Rectal smooth muscle tissue (tissue), 1 donor: ENCODE measurements around the gene APOBEC3G.

ENCODE experiments used
- H3K27ac ChIP-seq: one replicate; pipeline ENCODE4 v1.7.0; 2013; ENCODE audit warnings: low read depth, low read length, inconsistent platforms
- H3K27me3 ChIP-seq: one replicate; pipeline ENCODE4 v1.7.0; 2013; ENCODE audit warnings: low read length; ENCODE audit not compliant: control insufficient read depth, insufficient read depth
- H3K36me3 ChIP-seq: one replicate; pipeline ENCODE4 v1.7.0; 2013; ENCODE audit warnings: low read length; ENCODE audit not compliant: control insufficient read depth, insufficient read depth
- H3K4me1 ChIP-seq: one replicate; pipeline ENCODE4 v1.7.0; 2013; ENCODE audit warnings: low read length; ENCODE audit not compliant: control insufficient read depth, insufficient read depth
- H3K4me3 ChIP-seq: one replicate; pipeline ENCODE4 v1.7.0; 2013; ENCODE audit warnings: low read length
- H3K9ac ChIP-seq: one replicate; pipeline ENCODE4 v1.7.0; 2013; ENCODE audit warnings: low read length

The APOBEC3G gene

DNA sequence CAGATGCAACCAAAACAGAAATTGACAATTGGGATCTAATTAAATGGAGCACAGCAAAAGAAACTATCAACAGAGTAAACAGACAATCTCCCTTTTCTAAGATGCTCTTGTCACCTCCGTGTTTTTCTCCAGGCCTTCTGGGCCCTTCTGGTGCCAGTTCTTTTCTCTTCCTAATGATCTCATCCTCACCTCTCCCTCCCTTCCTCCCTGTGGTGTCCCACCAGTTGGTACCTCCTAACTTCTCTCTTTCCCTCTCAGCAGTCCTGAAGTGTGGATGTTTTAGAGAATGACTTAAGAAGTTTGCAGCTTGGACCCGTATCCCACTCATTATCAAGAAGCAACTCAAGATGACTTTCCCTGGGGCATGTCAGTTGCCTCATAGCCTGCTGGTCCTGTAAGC is 26.4 kb downstream of the APOBEC3G start:
- Histone ChIP-seq H3K4me3 (no peak overlapping the region), H3K27me3 (no peaks in the 10 kb centered on the region), H3K36me3 (no peaks in the 10 kb centered on the region), H3K9ac (no peak overlapping the region), H3K4me1 (no peaks in the 10 kb centered on the region), H3K27ac (no peak overlapping the region)

GRCh38 chr22:39106326-39106725 is 29.3 kb downstream of the APOBEC3G start:
- no peaks in the 10 kb centered on the region for H3K36me3 ChIP-seq
- H3K27me3 ChIP-seq: no peaks in the 10 kb centered on the region
- H3K4me3 ChIP-seq: no peak overlapping the region
- no peak overlapping the region for H3K9ac ChIP-seq
- H3K27ac ChIP-seq: no peak overlapping the region
- no peaks in the 10 kb centered on the region for H3K4me1 ChIP-seq

- H3K9ac ChIP-seq: no peak overlapping the region
These were observed 31.4 kb downstream of the APOBEC3G start for GRCh38 chr22:39108487-39108886.

DNA sequence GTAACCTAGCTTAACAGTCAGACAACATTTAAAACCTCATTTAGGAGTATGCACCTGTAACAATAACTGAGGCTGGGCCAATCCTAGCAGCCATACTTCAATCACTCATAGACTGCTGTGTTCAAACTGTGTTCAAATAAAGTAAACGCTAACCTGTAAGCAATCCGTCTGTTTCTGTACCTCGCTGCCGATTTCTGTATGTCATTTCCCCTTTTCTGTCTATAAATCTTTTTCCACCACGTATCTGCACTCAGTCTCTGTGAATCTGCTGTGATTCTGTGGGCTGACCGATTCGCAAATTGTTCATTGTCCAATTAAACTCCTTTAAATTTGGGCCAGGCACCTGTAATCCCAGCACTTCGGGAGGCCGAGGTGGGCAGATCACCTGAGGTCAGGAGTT is 32.3 kb downstream of the APOBEC3G start:
- no peak overlapping the region for H3K27ac ChIP-seq
- H3K4me3 ChIP-seq: no peak overlapping the region
- H3K36me3 ChIP-seq: no peaks in the 10 kb centered on the region
- no peaks in the 10 kb centered on the region for H3K4me1 ChIP-seq
- H3K27me3 ChIP-seq: no peaks in the 10 kb centered on the region
- H3K9ac ChIP-seq: no peak overlapping the region

More at GRCh38 chr22:39108487-39108886, 31.4 kb downstream of the APOBEC3G start:
- Histone ChIP-seq H3K27ac (no peak overlapping the region), H3K4me3 (no peak overlapping the region), H3K36me3 (no peaks in the 10 kb centered on the region), H3K4me1 (no peaks in the 10 kb centered on the region), H3K27me3 (no peaks in the 10 kb centered on the region)

DNA sequence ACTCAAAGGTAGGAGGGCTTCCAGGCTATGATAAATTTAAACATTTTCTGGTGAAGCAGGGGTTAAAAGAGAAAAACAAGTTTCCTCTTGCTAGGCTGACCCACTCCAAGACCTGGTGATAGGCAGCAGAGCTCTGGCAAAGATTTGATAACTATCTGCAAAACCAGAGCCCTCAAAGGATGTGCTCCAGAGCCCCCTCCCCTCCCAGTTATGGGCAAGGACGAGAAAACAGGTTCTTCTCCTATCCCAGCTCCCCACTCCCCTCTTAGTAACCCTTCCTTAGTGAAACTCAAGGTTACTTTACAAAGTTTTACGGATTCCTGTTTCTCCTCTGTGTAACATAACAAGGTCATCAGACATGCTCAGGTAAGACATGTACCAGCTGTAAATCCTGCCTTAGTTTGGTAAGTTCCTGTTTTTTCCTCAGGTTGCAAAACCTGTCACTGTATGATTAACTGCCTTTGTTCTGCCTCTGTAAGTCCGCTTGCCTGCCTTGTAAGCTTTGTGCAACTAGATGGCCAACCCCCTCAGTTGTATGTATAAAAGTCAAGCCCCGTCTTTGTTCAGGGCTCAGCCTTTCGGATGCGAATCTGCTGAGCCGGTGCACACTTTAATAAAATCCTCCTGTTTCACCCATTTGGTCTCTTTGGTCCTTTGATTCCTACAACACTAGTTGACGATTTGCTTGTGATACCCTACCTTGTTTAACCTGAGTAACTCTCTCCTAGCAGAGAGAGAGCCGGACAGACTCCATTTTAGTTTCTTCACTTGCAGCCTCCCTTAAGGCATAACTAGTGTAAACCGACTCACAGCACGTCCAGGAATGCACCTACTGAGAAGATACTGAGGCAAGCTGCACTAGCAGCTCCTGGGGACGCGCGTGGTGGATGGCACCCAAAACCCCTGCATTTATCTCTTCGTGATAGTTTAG is 33.8 kb downstream of the APOBEC3G start:
- Histone ChIP-seq H3K36me3 (no peaks in the 10 kb centered on the region), H3K27ac (no peak overlapping the region), H3K27me3 (no peaks in the 10 kb centered on the region), H3K9ac (no peak overlapping the region), H3K4me3 (no peak overlapping the region), H3K4me1 (no peaks in the 10 kb centered on the region)

DNA sequence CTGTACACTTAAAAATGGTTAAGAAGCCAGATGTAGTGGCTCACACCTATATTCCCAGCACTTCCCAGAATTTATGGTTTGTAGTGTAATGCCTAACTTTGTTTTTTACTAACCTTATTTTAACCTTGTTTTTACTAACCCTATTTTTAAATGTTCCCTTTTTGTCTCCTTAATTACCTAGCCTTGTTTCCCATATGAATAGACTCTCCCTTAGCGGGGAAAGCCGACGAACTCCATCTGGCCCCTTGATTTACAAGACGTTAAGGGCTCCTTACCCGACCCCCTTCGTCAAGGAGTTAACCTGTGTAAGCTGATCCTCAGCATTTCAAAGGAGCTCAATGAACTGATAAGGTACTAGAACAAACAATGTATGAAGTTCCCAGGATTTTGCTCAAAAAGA is 37.0 kb downstream of the APOBEC3G start:
- no peaks in the 10 kb centered on the region for H3K4me1 ChIP-seq
- H3K4me3 ChIP-seq: no peak overlapping the region
- no peaks in the 10 kb centered on the region for H3K27me3 ChIP-seq
- H3K9ac ChIP-seq: no peak overlapping the region
- no peak overlapping the region for H3K27ac ChIP-seq
- H3K36me3 ChIP-seq: no peaks in the 10 kb centered on the region

DNA sequence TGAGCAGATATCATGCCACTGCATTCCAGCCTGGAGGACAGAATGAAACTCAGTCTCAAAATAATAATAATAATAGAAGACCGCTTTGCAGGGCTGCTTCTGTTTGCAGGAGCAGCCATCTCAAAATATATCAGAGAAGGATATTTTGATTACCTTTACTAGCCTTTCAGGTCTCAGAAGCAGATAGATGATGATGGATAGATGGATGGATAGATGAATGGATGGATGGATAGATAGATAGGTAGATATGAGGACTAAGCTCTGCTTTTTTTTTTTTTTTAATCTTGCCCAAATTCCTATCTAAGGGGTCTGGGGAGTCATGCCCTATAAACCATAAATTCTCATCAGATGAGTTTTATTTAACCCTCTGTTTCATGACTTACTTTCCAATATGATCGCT is 38.5 kb downstream of the APOBEC3G start:
- no peak overlapping the region for H3K4me3 ChIP-seq
- H3K4me1 ChIP-seq: no peaks in the 10 kb centered on the region
- H3K36me3 ChIP-seq: no peaks in the 10 kb centered on the region
- H3K27me3 ChIP-seq: no peaks in the 10 kb centered on the region
- H3K9ac ChIP-seq: no peak overlapping the region
- no peak overlapping the region for H3K27ac ChIP-seq

DNA sequence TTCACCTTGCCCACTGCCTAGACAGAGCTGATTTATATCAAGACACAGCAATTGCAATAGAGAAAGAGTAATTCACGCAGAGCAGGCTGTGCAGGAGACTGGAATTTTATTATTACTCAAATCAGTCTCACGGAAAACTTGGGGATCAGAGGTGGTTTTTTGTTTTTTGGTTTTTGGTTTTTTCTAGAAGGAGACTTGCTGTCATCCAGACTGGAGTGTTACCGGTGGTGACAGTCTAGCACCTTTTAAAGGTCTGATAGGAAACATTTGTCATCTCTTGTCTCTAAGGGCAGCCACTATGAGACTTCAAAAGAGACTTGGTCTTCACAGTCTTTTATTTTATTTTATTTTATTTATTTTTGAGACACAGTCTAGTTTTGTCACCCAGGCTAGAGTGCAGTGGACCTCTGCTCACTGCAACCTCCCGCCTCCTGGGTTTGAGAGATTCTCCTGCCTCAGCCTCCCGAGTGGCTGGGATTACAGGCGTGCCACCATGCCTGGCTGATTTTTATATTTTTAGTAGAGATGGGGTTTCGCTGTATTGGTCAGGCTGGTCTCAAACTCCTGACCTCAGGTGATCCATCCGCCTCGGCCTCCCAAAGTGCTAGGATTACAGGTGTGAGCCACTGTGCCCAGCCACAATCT is 39.0 kb downstream of the APOBEC3G start:
- no peaks in the 10 kb centered on the region for H3K36me3 ChIP-seq
- H3K4me1 ChIP-seq: no peaks in the 10 kb centered on the region
- no peak overlapping the region for H3K4me3 ChIP-seq
- H3K9ac ChIP-seq: no peak overlapping the region
- no peaks in the 10 kb centered on the region for H3K27me3 ChIP-seq
- no peak overlapping the region for H3K27ac ChIP-seq

GRCh38 chr22:39117585-39118191 is 40.6 kb downstream of the APOBEC3G start:
- no peak overlapping the region for H3K4me3 ChIP-seq
- no peak overlapping the region for H3K27ac ChIP-seq
- no peaks in the 10 kb centered on the region for H3K27me3 ChIP-seq
- no peaks in the 10 kb centered on the region for H3K4me1 ChIP-seq
- H3K9ac ChIP-seq: no peak overlapping the region
- no peaks in the 10 kb centered on the region for H3K36me3 ChIP-seq

DNA sequence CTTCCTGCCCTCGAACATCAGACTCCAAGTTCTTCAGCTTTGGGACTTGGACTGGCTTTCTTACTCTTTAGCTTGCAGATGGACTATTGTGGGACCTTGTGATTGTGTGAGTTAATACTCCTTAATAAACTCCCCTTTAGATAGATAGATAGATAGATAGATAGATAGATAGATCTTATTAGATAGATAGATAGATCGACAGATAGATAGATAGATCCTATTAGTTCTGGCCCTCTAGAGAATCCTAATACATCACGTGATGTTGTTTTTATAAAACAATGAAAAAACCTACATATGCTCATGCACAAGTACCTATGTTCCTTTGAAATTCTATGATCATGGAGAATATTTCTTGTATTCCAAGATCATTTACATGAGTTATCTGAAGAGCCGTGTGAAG is 43.9 kb downstream of the APOBEC3G start:
- H3K36me3 ChIP-seq: no peaks in the 10 kb centered on the region
- no peak overlapping the region for H3K9ac ChIP-seq
- H3K27ac ChIP-seq: no peak overlapping the region
- H3K27me3 ChIP-seq: no peaks in the 10 kb centered on the region
- H3K4me1 ChIP-seq: no peaks in the 10 kb centered on the region
- no peak overlapping the region for H3K4me3 ChIP-seq

- Histone ChIP-seq H3K27me3 (no peaks in the 10 kb centered on the region), H3K27ac (no peak overlapping the region), H3K4me1 (no peaks in the 10 kb centered on the region), H3K4me3 (no peak overlapping the region), H3K36me3 (no peaks in the 10 kb centered on the region), H3K9ac (no peak overlapping the region)
These were observed 45.8 kb downstream of the APOBEC3G start for GRCh38 chr22:39122772-39123470.
